C4-2B (cell line): ENCODE data around the gene SLC2A11.

Source experiments
- H3K27ac ChIP-seq: fragments of 450-650 bp; 2 replicates; pipeline ENCODE4 v1.5.1; 2017
- ZFX ChIP-seq: fragments of 450-650 bp; IDR thresholded peaks from 2 replicates; pipeline ENCODE4 v1.6.1; 2017
- TF ChIP-seq, protein P1 (sequence below): fragments of 450-650 bp; conservative IDR thresholded peaks from 2 replicates; pipeline ENCODE4 v1.5.1; 2017; ENCODE audit warnings: mild to moderate bottlenecking

SLC2A11 gene, protein sequence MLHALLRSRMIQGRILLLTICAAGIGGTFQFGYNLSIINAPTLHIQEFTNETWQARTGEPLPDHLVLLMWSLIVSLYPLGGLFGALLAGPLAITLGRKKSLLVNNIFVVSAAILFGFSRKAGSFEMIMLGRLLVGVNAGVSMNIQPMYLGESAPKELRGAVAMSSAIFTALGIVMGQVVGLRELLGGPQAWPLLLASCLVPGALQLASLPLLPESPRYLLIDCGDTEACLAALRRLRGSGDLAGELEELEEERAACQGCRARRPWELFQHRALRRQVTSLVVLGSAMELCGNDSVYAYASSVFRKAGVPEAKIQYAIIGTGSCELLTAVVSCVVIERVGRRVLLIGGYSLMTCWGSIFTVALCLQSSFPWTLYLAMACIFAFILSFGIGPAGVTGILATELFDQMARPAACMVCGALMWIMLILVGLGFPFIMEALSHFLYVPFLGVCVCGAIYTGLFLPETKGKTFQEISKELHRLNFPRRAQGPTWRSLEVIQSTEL

DNA sequence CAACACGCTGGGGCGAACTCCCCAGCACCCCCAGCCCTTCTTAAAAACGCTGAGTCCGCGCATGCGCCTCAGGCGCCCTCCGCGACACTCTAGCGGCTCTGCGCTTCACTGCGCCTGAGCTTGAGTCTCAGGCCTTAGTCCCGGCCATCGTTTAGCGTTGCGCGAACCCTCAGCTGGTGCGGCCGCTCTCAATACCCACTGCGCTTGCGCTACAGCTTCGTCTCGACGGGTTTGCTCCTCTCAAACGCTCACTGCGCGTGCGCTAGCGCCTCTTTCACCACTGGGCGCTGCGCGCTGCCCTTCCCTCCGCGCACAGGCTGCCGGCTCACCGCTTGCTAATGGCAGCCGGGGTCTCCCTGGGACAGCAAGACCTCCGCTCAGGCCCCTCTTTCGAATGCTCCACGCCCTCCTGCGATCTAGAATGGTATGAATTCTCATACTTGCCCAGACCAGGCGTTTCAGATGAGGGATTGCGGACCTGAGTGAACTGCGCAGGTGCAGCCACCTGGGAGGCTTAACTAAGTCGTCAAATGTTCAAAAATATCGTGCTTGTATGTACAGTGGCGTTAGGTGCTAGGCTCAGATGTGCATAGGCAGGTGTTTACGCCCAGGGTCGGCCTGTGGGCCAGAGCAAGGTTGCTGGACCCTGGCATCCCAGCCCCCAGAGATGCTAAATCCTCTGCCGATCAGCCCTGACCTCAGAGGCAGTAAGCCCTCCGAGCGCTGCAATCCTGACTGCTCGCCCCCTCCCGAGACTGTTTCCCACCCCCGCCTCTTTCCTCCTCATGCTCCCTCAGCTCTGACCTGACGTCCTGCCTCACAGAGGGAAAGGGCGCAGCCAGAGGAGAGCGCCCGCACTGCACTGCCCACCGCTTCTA lies at the start of gene SLC2A11:
Gene SLC2A11 (plus strand): TSS at position 270 of the 878 bp plus-strand sequence. CDS start 125 bp downstream, at position 395.
- TF ChIP-seq ZFX, result no peak
- TF ChIP-seq, protein P1, sequence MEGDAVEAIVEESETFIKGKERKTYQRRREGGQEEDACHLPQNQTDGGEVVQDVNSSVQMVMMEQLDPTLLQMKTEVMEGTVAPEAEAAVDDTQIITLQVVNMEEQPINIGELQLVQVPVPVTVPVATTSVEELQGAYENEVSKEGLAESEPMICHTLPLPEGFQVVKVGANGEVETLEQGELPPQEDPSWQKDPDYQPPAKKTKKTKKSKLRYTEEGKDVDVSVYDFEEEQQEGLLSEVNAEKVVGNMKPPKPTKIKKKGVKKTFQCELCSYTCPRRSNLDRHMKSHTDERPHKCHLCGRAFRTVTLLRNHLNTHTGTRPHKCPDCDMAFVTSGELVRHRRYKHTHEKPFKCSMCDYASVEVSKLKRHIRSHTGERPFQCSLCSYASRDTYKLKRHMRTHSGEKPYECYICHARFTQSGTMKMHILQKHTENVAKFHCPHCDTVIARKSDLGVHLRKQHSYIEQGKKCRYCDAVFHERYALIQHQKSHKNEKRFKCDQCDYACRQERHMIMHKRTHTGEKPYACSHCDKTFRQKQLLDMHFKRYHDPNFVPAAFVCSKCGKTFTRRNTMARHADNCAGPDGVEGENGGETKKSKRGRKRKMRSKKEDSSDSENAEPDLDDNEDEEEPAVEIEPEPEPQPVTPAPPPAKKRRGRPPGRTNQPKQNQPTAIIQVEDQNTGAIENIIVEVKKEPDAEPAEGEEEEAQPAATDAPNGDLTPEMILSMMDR, result peak; percentile 40; the same call in 1 of the 2 replicates
- H3K27ac ChIP-seq, result peak within 1 kb of the TSS; percentile 81

DNA sequence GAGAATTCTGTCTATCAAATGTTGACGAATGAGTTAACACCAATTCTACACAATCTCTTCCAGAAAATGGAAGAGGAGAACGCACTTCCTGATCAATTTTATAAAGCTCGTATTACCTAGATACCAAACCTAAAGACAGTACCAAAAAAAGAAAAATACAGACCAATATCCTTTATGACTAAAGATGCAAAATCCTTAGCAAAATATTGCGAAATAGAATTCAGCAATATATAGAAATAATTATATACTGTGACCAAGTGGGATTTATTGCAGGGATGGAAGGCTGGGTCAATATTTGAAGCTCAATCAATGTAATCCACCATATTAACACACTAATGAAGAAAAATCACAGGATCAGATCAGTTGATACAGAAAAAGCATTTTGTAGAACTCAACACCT lies 45.3 kb upstream of the SLC2A11 start:
- no peak for TF ChIP-seq ZFX
- TF ChIP-seq, protein P1, result no peak
- no peak overlapping the region for H3K27ac ChIP-seq

DNA sequence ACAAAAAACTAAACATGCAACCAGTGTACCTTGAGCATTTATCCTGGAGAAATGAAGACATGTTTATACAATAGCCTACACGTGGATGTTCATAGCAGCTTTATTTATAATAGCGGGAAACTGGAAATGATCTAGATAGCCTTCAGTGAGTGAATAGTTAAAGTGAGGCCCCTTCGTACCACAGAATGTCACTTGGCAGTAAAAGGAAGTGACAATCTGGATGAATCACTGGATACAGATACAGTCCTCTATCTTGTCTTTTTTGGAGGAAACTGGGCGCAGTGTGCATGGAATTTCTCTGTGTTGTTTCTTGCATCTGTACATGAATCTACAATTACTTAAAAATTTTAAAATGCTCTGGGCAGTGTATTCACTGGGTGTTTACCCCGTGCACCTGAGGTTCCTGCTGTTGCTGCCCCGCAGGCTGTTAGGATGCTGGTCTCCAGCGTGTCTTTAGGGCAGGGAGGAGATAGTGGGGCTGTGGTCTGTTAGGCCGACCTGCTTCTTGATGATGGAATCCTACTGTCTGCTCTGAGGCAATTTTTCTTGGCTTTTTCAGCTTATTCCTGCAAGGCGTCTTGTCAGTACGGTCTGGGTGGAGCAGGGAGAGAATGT lies 42.0 kb upstream of the SLC2A11 start:
- TF ChIP-seq, protein P1, result no peak
- TF ChIP-seq ZFX, result no peak
- H3K27ac ChIP-seq, result no peak overlapping the region

DNA sequence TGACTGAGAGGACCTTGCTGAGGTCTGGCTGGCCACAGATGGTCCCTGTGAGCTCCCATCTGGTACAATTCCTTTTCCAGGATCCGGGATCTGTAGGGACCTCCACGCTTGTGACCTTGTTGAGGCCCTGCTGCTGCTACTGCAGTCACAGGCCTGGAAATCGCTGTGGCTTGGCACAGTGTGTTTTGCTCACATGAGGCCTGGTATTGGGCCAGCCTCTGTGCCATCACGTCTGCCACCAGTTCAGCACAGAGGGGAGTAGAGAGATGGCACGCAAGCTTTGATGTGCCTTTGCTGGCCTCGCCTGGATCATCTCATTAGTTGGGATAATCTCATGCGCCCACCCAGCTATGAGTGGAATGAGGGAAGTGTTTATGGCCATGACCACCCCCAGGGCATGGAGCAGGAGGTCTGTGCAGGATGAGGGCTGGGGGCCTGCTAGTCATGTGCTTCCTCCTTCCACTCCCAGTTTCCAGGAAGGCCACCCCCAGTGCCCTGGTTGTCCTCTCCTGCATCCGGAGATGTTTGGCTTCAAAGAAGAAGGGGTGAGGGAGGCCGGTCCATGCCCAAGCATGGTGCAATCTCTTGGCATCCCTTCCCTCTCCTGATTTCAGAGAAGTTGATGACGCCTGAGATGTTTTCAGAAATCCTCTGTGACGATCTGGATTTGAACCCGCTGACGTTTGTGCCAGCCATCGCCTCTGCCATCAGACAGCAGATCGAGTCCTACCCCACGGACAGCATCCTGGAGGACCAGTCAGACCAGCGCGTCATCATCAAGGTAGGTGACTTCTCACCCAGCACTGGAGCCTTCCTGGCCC lies 41.3 kb upstream of the SLC2A11 start:
- no peak for TF ChIP-seq ZFX
- TF ChIP-seq, protein P1, result no peak
- no peak overlapping the region for H3K27ac ChIP-seq

DNA sequence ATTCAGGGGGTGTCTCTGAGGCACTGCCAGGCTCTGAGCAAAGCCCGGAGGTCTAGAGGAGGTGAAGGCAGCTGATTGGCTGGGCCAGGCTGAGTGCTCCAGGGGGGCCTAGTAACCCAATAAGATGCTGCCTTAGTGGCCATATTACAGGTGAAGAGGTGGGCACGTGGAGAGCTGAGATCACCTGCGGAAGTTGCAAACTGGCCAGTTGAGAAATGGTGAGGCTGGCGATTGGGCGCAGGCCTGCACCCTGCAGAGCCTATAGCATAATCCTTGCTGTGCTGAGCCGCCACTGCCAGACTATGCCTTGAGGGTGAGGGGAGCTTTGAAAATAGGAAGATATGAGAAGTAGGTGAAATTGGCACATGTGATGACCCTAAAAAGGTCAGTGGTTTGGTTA lies 40.5 kb upstream of the SLC2A11 start:
- TF ChIP-seq, protein P1, result no peak
- TF ChIP-seq ZFX, result no peak
- H3K27ac ChIP-seq, result no peak overlapping the region

DNA sequence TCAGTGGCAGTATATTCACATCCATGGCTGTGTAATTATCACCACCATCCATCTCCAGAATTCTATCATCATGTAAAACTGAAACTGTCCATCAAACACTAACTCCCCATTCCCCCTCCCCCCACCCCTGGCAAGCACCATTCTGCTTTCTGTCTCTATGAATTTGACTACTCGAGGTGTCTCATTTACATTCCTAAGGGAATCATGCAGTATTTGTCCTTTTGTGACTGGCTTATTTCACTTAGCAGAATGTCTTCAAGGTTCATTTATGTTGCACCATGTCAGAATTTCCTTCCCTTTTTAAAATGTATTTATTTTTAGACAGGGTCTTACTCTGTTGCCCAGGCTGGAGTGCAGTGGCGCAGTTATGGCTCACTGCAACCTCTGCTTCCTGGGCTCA lies 39.1 kb upstream of the SLC2A11 start:
- no peak overlapping the region for H3K27ac ChIP-seq
- no peak for TF ChIP-seq ZFX
- TF ChIP-seq, protein P1, result no peak
